Stomach smooth muscle (tissue), 2 donors: ENCODE results near the gene ABCA6.
"Not testable (repeated sequence)": the region's sequence is repeated elsewhere in the genome, so short reads cannot be mapped to it uniquely, and the experiment has no call there.

Experiments used
- H3K27ac ChIP-seq: one replicate; pipeline ENCODE4 v1.7.0; 2013; ENCODE audit warnings: mild to moderate bottlenecking, low read length, inconsistent platforms
- H3K27me3 ChIP-seq, 2 donors: one replicate each; pipeline ENCODE4 v1.7.0; 2013; ENCODE audit warnings: low read length in 2 of 2; ENCODE audit not compliant: insufficient read depth in 2 of 2, control insufficient read depth in 1 of 2
- H3K36me3 ChIP-seq, 2 donors: one replicate each; pipeline ENCODE4 v1.7.0; 2013; ENCODE audit warnings: low read length in 2 of 2; ENCODE audit not compliant: control insufficient read depth in 2 of 2, insufficient read depth in 2 of 2
- H3K4me1 ChIP-seq: one replicate; pipeline ENCODE4 v1.7.0; 2013; ENCODE audit warnings: low read length; ENCODE audit not compliant: control insufficient read depth, insufficient read depth
- H3K4me3 ChIP-seq, 2 donors: one replicate each; pipeline ENCODE4 v1.7.0; 2013; ENCODE audit warnings: low read length in 2 of 2
- H3K9ac ChIP-seq, 2 donors: one replicate each; pipeline ENCODE4 v1.7.0; 2013; ENCODE audit warnings: low read length in 2 of 2, mild to moderate bottlenecking in 1 of 2
- H3K9me3 ChIP-seq, 2 donors: one replicate each; pipeline ENCODE4 v1.7.0; 2013; ENCODE audit warnings: low read length in 2 of 2; ENCODE audit not compliant: control insufficient read depth in 2 of 2
- donor health status: healthy.
- donor health status: Pancreatic carcinoma.

Gene ABCA6

DNA sequence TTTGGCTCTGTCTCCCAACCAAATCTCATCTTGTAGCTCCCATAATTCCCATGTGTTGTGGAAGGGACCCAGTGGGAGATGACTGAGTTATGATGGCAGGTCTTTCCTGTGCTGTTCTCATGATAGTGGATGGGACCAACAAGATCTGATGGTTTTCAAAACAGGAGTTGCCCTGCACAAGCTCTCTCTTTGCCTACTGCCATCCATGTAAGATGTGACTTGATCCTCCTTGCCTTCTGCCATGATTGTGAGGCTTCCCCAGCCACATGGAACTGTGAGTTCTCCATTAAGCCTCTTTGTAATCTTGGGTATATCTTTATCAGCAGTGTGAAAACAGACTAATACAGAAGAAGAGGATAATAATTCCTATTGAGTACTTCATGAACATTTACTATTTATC is 26.9 kb upstream of the ABCA6 start:
- not testable (repeated sequence) for H3K4me1 ChIP-seq, H3K9ac ChIP-seq, H3K27ac ChIP-seq, H3K27me3 ChIP-seq, H3K4me3 ChIP-seq, H3K36me3 ChIP-seq, H3K9me3 ChIP-seq

DNA sequence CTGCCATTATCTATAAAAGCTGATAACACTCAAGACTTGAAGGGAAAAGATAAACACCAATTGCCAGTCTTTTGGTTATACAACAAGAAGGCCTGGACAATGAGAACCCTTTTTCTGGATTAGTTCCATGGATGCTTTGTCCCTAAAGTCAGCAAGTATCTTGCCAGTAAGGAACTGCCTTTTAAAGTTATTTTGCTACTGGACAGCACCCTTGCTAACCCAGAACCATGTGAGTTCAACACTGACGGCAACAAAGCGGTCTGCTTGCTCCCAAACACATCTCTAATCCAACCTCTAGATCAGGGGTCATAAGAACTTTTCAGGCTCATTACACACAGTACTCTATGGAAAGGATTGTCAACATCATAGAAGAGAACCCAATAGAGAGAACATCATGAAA is 25.3 kb upstream of the ABCA6 start:
- H3K36me3 ChIP-seq = no peaks in the 10 kb centered on the region
- no peak overlapping the region for H3K27ac ChIP-seq

DNA sequence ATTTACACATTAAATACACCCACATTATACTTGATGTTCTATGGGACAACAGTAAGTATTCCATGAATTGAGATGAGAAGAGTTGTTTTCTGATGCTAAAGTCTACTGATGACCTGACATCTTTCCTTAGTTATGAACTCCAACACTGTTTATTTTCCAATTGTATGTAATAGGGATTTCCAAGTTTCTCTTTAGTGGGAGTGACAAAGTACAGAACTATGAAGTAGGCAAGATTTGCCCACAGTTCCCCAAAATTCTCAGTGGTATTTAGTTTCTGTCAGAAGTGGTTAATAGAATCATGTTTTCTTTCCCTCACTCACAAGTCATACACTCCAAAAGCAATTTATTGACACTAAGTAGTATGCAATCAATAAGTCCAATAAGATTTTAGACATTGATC is 22.5 kb upstream of the ABCA6 start:
- no peaks in the 10 kb centered on the region for H3K27me3 ChIP-seq
- H3K9me3 ChIP-seq = no peaks in the 10 kb centered on the region
- H3K4me1 ChIP-seq = no peaks in the 10 kb centered on the region
- H3K4me3 ChIP-seq = no peak overlapping the region
- H3K36me3 ChIP-seq = no peaks in the 10 kb centered on the region
- H3K9ac ChIP-seq = no peak overlapping the region
- no peak overlapping the region for H3K27ac ChIP-seq

More for the DNA sequence above, 25.3 kb upstream of the ABCA6 start:
- H3K4me1 ChIP-seq = no peaks in the 10 kb centered on the region
- no peaks in the 10 kb centered on the region for H3K27me3 ChIP-seq
- H3K9ac ChIP-seq = no peak overlapping the region
- no peaks in the 10 kb centered on the region for H3K9me3 ChIP-seq
- H3K4me3 ChIP-seq = no peak overlapping the region

DNA sequence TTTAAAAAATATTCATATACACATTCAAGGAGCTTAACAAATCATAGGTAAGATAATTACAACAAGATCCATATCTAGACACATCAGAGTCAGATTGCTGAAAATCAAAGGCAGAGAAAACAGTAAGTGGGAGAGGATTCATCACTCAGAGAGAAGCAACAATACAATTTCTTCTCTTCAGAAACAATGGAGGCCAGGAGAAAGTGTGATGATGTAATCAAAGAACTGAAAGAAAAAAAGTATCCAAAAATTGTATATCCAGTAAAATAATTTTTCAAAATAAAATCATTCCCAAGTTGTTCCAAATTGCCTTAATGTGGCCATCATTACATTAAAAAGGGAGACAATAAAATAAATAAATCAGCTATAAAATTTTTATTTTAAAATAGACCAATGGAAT is 17.7 kb upstream of the ABCA6 start:
- no peaks in the 10 kb centered on the region for H3K9me3 ChIP-seq
- no peaks in the 10 kb centered on the region for H3K4me1 ChIP-seq
- H3K36me3 ChIP-seq = peaks cover 0 to 3% of the 10 kb centered on the region in 2 donors
- H3K27ac ChIP-seq = no peak overlapping the region
- no peak overlapping the region for H3K9ac ChIP-seq
- no peak overlapping the region for H3K4me3 ChIP-seq
- H3K27me3 ChIP-seq = no peaks in the 10 kb centered on the region

DNA sequence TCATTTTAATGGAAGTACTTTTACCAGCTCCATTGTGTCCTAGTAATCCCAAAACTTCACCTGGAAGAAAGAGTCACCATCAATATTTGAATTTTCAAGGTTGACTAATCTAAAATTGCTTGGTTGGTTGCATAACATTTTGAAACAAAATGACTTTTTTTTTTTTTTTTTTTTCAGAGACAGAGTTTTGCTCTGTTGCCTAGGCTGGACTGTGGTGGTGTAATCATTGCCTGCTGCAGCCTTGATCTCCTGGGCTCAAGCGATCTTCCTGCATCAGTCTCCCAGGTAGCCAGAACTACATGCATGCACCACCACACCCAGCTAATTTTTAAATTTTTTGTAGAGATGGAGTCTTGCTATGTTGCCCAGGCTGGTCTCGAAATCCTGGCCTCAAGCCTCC is 12.6 kb upstream of the ABCA6 start:
- Histone ChIP-seq H3K4me1 (no peaks in the 10 kb centered on the region), H3K27ac (no peak overlapping the region), H3K4me3 (no peak overlapping the region), H3K27me3 (no peaks in the 10 kb centered on the region), H3K9ac (no peak overlapping the region), H3K36me3 (peaks cover 0 to 7% of the 10 kb centered on the region in 2 donors), H3K9me3 (no peaks in the 10 kb centered on the region)

DNA sequence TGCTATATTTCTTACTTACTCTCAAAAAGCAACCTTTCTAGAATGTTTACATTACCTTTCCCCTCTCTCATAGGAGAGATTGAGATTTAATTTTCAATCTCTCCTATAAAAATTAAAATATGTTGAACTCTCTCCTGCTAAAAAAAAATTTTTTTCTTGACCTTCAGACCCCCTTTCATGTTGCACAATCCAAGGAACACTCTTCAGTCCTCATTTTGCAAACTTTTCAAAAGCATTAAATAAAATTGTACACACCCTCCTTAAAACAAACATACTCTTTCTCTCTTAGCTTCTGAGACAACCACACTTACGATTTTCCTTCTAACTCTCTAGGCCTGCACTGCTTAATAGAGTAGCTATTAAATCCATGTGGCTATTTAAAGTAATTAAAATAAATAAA is 8.6 kb upstream of the ABCA6 start:
- Histone ChIP-seq H3K27me3 (no peaks in the 10 kb centered on the region), H3K36me3 (peaks cover 0 to 7% of the 10 kb centered on the region in 2 donors), H3K4me3 (no peak overlapping the region), H3K9ac (no peak overlapping the region), H3K9me3 (no peaks in the 10 kb centered on the region), H3K27ac (no peak overlapping the region), H3K4me1 (no peaks in the 10 kb centered on the region)

DNA sequence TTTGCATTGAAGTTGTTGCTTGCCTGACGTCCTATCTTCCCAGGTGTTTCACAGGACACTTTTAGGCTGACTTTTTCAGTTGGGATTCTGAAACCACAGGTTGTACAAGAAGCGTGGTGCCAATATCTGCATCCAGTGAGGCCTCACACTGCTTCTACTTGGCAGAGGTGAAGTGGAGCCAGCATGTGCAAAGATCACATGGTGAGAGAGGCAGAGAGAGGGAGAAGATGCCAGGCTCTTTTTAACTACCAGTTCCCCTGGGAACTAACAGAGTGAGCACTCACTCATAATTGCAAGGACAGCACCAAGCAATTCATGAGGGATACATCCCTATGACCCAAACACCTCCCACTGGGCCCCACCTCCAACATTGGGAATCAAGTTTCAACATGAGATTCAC is 5.8 kb upstream of the ABCA6 start:
- Histone ChIP-seq H3K36me3 (no peaks in the 10 kb centered on the region), H3K27me3 (no peaks in the 10 kb centered on the region), H3K9ac (no peak overlapping the region), H3K4me1 (no peaks in the 10 kb centered on the region), H3K4me3 (no peak overlapping the region), H3K9me3 (no peaks in the 10 kb centered on the region), H3K27ac (no peak overlapping the region)

DNA sequence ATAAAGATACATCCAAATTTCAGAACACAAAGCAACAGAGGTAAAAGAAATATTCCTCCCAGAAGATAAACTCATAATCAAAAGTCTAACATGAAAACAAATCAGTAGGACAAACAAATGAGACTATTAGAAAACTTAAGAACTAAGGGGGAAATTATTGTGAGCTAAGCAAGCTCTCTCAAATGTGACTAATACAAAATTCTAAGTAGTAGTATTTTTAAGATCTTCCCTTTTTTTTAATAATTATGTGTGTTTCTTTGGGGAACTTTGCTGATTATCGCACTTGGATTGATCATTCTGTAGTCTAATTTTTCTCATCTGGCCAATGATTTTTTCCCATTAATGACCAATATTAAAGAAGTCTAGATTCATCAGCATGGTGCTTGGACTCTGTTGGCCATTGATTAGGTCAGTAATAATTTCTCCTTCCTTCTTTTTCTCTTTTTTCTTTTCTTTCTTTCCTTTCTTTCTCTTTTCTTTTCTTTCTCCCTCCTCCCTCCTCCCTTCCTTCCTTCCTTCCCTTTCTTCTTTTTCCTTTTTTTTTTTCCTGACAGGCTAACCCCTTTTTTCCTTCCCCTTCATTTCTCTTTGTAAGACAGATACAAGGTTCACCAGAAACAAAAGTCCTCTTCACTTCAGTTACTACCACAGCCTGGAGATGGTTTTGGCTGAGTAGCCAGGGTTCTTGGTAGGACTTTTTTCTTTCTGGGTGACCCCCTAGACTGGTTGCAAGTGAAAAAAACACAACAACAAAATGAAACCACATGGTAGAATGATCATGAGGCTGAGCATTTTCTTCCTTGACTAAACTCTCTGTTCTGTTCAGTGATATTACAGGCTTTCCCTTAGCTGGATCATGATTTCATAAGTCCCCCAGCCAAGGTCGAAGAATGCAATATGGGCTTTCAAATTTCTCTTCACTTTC is 2.9 kb upstream of the ABCA6 start:
- Histone ChIP-seq H3K4me3 (no peak overlapping the region), H3K27ac (no peak overlapping the region), H3K27me3 (no peaks in the 10 kb centered on the region), H3K9ac (no peak overlapping the region), H3K4me1 (no peaks in the 10 kb centered on the region), H3K36me3 (no peaks in the 10 kb centered on the region), H3K9me3 (no peaks in the 10 kb centered on the region)

DNA sequence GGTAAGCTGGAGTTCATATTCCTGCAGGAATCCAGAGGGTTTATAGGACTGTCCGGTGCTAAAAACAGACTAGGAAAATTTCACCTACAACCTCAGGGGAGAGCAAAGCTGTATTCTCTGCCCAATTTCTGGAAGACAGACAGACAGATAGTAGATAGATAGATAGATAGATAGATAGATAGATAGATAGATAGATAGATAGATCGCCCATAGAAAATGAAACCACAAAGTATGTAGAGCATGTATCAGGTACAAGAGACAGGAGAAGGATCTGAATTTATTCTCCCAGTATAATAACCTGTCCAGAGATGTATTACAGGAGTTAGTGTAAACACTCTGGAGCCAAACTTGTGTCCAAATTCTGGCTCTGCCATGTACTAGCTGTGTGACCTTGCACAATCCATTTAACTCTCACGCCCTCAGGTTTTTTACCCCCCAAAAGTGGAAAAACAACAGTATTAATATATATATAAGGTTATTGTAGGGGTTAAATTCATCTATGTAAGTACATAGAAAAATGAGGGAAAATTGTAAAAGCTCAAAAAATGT is 2.1 kb upstream of the ABCA6 start:
- Histone ChIP-seq H3K27me3 (no peaks in the 10 kb centered on the region), H3K36me3 (no peaks in the 10 kb centered on the region), H3K9ac (no peak overlapping the region), H3K4me3 (no peak overlapping the region), H3K9me3 (no peaks in the 10 kb centered on the region), H3K4me1 (no peaks in the 10 kb centered on the region), H3K27ac (no peak overlapping the region)

DNA sequence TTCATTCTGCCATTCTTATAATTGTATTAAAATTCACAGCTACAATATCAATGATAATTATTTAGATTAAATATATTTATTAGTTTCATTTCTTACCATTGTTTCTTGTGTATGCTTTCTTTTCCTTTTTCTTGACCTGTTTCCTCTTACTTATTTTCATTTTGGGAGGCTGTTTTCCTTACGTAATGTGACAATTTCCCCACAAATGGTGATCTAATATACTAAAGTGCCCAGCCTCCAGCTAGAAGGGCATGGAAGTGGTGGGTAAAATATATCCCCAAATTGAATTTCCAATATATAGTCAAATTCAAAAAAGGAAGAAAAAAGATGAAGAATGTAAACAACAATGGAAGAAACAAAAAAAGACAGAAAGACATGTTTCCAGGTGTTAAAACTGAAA is 1.5 kb upstream of the ABCA6 start:
- Histone ChIP-seq H3K4me3 (no peak overlapping the region), H3K27me3 (no peaks in the 10 kb centered on the region), H3K9ac (no peak overlapping the region), H3K4me1 (no peaks in the 10 kb centered on the region), H3K27ac (no peak overlapping the region), H3K9me3 (no peaks in the 10 kb centered on the region), H3K36me3 (no peaks in the 10 kb centered on the region)

DNA sequence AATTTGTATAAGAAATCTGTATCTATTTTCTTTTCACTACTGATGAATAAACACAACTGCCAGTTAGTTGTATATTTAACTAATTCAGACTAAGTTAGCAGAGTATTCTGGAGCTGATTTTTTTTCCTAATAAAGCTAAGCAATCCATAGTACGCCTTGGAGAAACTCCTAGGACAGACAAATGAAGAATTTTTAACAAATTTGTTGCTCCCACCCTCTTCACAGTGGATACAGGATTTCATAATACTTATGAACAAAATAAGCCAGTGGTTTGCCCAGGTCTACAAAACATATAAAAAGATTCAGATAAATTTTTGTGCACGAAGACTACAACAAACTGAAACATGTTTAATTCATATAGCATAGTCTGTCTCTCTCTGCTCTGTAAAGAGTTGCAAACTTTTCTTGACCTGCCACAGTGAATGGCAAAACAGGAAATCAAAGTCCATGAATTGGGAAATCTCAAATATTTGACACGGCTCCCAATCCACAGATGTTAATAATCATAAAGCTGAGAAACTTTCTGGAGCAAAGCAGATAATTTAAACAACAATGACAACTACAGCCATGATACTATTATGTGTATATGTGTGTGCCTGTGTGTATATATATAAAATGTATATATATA is 594 bp upstream of the ABCA6 start:
- Histone ChIP-seq H3K9ac (no peak overlapping the region), H3K4me3 (no peak overlapping the region), H3K27me3 (no peaks in the 10 kb centered on the region), H3K27ac (peak overlapping the region; percentile 20), H3K4me1 (no peaks in the 10 kb centered on the region), H3K9me3 (peaks cover 0 to 3% of the 10 kb centered on the region in 2 donors), H3K36me3 (peaks cover 0 to 4% of the 10 kb centered on the region in 2 donors)
